Measurements from ENCODE around the gene EXOC2.

GRCh38 chr6:501891-502601 lies 190.9 kb downstream of the EXOC2 start:
- TF ChIP-seq POLR2AphosphoS5 (IDR thresholded peaks at IDR 0.05; ENCODE audit: low read depth, low read length) (no peak), SIN3A (IDR thresholded peaks at IDR 0.05; ENCODE audit: borderline replicate concordance, insufficient read depth, low read length) (no peak)
- TF ChIP-seq, protein P1, sequence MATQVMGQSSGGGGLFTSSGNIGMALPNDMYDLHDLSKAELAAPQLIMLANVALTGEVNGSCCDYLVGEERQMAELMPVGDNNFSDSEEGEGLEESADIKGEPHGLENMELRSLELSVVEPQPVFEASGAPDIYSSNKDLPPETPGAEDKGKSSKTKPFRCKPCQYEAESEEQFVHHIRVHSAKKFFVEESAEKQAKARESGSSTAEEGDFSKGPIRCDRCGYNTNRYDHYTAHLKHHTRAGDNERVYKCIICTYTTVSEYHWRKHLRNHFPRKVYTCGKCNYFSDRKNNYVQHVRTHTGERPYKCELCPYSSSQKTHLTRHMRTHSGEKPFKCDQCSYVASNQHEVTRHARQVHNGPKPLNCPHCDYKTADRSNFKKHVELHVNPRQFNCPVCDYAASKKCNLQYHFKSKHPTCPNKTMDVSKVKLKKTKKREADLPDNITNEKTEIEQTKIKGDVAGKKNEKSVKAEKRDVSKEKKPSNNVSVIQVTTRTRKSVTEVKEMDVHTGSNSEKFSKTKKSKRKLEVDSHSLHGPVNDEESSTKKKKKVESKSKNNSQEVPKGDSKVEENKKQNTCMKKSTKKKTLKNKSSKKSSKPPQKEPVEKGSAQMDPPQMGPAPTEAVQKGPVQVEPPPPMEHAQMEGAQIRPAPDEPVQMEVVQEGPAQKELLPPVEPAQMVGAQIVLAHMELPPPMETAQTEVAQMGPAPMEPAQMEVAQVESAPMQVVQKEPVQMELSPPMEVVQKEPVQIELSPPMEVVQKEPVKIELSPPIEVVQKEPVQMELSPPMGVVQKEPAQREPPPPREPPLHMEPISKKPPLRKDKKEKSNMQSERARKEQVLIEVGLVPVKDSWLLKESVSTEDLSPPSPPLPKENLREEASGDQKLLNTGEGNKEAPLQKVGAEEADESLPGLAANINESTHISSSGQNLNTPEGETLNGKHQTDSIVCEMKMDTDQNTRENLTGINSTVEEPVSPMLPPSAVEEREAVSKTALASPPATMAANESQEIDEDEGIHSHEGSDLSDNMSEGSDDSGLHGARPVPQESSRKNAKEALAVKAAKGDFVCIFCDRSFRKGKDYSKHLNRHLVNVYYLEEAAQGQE (IDR thresholded peaks at IDR 0.05; ENCODE audit: insufficient read depth in 1 of 2, low read depth in 2 of 2, low read length in 2 of 2) = no peak
